HG03135 (cell line): ENCODE results near the gene EPB41L5.
"Not testable (repeated sequence)": the region's sequence is repeated elsewhere in the genome, so short reads cannot be mapped to it uniquely, and the experiment has no call there.

Experiments used
- ATAC-seq: cut with Tn5 transposase; IDR thresholded peaks from one replicate; pipeline ENCODE4 v1.9.1; 2021; ENCODE audit warnings: mild to moderate bottlenecking, moderate library complexity; ENCODE audit not compliant: unreplicated experiment

The EPB41L5 gene

DNA sequence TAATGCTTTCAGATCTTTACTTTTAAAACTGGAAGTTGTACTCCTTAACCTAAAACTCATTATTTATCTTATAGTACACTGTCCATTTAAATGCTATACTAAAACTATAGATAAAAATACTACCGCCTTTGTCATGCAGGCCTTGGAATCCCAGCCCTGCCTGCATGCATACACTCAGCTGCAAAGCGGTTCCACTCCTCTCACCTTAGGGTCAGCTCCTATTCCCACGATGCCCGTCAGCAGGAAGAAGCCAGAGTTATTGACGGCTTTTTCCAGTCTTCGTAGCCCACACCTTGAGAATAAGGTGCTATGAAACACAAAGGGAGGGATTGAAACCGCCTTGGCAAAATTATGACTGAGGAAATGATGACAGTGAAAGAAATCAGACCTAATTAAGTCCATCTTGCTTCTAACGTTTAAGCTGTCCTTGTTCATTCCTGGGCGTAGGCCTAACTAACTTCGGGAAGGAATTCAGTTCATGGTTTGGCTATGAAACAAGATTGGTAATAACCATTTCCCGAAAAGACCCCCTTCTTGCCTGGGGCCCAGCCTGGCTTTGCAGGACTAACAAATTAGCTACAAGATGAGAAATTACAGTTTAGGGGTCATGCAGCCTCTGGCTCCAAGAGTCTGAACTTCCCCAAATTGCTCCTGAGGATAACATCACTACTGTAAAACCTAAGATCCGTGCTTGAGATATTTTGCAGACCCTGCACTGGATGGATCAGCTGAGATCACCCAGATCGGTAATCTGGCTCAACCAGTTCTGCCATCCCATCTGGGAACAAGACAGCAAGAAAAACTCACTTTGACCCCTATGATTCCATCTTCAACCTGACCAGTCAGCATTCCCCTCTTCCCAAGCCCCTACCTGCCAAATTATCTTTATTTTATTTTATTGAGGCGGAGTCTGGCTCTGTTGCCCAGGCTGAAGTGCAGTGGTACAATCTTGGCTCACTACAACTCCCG is 17.1 kb downstream of the EPB41L5 start:
- ATAC-seq = no peak

GRCh38 chr2:120032297-120032696 is 19.4 kb downstream of the EPB41L5 start:
- ATAC-seq = no peak

DNA sequence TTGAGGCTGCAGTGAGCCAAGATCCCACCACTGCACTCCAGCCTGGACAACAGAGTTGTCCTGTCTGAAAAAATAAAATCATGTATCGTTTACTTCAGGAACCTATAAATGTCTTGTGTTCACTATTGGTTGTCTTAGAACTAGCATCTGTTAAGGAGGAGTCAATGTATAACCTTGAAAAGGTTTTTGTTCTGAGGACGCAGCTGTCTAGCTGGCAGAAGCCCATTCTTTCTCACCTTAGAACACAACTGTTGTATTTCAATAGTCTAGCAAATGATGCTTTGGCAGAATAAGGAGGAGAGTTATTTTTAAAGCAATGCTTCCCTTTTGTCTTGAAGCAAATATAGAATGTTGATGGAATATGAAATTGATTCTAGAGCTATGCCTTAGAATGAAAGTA is 21.1 kb downstream of the EPB41L5 start:
- no peak for ATAC-seq

- ATAC-seq = no peak
Observed at GRCh38 chr2:120034621-120035020, 21.7 kb downstream of the EPB41L5 start.

- no peak for ATAC-seq
Observed at GRCh38 chr2:120036145-120036544, 23.3 kb downstream of the EPB41L5 start.

DNA sequence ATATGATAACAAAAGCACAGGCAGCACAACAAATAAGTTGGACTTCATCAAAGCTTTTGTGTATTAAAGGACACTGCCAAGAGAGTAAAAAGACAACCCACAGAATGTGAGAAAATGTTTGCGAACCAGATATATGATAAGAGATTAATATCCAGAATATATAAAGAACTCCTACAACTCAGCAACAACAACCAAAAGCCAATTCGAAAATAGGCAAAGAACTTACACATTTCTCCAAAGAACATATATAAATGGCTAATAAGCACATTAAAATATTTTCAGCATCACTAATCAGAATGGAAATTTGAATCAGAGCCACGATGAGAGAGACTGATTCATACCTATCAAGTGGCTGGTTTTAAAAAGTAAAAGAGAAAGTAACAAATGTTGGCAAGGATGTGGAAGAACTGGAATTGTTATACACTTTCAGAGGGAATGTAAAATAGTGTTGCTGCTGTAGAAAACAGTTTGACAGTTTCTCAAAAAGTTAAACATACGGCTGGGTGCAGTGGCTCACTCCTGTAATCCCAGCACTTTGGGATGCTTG is 25.2 kb downstream of the EPB41L5 start:
- ATAC-seq = no peak

DNA sequence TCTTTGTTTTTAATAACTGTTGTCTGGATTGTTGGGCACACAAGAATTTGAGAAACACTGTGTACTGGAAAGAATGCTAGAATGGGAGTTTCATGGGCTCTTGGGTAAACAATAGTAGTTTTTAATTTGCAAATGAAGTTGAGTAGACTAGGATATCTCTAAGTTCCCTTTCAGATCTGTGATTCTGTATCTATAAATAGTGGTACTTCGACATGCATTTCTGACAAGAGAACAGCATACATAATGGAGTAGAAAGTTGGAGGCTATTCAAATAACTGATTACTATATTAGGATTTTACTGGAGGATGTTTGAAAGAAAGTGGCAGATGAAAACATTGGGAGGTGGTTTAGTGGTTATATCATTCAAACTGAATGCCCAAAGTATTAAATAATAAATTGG is 29.5 kb downstream of the EPB41L5 start:
- ATAC-seq = no peak

GRCh38 chr2:120044336-120044735 is 31.5 kb downstream of the EPB41L5 start:
- ATAC-seq = no peak

DNA sequence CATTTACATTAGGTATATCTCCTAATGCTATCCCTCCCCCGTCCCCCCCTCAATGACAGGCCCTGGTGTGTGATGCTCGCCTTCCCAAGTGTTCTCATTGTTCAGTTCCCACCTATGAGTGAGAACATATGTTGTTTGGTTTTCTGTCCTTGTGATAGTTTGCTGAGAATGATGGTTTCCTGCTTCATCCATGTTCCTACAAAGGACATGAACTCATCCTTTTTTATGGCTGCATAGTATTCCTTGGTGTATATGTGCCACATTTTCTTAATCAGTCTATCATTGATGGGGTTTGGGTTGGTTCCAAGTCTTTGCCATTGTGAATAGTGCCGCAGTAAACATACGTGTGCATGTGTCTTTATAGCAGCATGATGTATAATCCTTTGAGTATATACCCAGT is 32.9 kb downstream of the EPB41L5 start:
- not testable (repeated sequence) for ATAC-seq

DNA sequence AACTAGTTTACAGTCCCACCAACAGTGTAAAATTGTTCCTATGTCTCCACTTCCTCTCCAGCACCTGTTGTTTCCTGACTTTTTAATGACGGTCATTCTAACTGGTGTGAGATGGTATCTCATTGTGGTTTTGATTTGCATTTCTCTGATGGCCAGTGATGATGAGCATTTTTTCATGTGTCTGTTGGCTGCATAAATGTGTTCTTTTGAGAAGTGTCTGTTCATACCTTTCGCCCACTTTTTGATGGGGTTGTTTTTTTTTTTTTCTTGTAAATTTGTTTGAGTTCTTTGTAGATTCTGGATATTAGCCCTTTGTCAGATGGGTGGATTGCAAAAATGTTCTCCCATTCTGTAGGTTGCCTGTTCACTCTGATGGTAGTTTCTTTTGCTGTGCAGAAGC is 33.4 kb downstream of the EPB41L5 start:
- not testable (repeated sequence) for ATAC-seq

GRCh38 chr2:120052597-120052996 is 39.7 kb downstream of the EPB41L5 start:
- ATAC-seq = no peak

DNA sequence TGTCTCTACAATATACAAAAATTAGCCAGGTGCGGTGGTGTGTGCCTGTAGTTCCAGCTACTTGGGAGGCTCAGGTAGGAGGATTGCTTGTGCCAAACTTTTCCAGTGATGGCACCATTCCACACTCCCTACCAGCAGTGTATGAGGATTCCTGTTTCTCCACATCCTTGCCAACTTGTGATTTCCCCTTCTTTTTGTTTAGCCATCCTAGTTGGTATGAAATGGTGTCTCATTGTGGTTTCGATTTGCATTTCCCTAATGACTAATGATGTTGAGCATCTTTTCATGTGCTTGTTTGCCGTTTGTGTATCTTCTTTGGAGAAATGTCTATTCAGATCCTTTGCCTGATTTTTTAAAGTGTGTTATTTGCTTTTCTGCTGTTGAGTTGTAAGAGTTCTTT is 41.0 kb downstream of the EPB41L5 start:
- ATAC-seq = no peak

DNA sequence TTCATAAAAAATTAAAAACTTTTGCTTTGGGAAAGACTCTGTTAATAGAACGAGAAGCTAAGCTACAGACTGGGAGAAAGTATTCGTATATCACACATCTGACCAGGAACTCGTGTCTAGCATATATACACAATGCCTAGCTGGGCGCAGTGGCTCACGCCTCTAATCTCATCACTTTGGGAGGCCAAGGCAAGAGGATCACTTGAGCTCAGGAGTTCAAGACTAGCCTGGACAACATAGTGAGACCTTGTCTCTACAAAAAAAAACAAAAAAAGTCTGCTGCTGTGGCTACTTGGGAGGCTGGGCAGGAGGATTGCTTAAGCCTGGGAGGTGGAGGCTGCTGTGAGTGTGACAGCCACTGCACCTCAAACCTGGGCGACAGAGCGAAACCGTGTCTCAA is 46.6 kb downstream of the EPB41L5 start:
- no peak for ATAC-seq

DNA sequence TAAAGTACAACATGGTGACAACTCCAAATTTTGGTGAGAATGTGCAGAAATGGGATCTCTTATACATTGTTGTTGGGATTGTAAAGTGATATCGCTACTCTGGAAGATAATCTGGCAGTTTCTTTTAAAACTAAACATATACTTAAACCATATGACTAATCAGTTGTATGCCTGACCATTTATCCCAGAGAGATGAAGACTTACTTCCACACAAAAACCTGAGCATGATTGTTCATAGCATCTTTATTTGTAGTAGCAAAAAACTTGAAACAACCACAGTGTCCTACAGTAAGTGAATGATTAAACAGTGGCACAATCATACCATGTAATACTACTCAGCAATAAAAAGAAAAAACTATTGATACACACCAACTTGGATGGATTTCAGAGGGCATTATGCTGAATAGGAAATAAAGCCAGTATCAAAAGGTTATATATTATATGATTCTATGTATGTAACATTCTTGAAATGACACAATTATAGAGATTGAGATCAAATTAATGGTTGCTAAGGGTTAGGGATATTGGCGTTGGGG is 47.3 kb downstream of the EPB41L5 start:
- ATAC-seq = no peak

- ATAC-seq = no peak
Observed at GRCh38 chr2:120064664-120065063, 51.8 kb downstream of the EPB41L5 start.

DNA sequence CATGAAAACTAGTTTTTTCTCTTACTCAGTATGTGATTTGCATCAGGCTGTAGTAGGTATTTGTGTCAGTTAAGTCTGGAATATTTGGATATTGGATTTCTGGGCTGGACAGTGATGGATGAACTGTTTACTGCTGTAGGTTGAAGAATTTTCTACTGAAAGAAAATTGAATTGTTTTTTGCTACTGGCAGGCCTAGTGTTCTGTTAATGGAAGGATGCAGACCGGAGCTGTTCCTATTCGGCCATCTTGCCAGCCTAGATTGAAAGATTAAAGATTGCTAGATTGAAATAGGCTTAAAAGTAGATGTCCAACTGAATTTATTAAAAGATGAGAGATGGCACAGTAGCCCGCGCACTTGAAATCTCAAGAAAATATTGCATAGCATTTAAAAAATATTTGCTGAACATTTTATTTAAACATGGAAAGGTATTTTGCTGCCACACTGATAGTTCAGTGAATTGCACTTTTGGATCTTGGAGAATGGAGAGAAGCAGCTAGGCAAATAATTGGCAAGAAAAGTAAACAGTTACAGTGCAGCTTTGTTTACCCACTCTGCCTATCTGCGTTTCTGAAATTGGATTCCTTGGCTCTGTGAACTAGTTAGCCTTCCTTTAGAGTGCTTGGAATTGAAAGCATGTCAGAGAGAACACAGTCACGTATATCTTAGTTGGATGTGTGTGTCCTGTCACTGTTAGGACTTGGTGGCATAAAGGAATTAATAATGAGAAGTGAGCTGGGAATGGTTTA is 54.1 kb downstream of the EPB41L5 start:
- ATAC-seq = no peak

DNA sequence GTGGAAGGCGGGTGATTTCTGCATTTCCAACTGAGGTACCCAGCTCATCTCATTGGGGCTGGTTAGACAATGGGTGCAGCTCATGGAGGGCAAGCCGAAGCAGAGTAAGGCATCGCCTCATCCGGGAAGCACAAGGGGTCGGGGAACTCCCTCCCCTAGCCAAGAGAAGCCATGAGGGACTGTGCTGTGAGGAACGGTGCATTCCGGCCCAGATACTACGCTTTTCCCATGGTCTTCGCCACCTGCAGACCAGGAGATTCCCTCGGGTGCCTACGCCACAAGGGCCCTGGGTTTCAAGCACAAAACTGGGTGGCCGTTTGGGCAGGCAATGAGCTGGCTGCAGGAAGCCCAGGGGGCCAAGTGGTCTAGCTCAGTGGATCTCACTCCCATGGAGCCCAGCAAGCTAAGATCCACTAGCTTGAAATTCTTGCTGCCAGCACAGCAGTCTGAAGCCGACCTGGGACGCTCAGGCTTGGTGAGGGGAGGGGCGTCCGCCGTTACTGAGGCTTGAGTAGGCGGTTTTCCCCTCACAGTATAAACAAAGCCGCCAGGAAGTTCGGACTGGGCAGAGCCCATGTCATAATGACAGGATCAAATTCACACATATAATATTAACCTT is 55.3 kb downstream of the EPB41L5 start:
- not testable (repeated sequence) for ATAC-seq

DNA sequence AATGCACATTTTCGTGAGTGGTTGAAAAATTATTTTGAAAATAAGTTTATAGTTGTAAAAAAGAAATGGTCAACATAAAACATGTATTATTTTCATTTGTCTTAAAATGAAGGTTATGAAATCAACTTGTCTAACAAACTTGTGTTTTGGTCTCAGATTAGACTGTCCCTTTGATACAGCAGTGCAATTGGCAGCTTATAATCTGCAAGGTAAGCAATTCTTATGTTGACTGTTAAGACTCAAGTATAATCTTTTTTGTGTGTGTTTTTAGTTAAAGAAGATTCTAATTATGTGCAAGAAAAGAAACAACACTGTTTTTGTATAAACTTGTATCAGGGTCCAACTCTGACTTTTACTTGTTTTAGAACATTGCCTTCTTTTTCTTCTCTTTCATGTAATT is 62.7 kb downstream of the EPB41L5 start:
- ATAC-seq = no peak

GRCh38 chr2:120077896-120078295 is 65.0 kb downstream of the EPB41L5 start:
- no peak for ATAC-seq

DNA sequence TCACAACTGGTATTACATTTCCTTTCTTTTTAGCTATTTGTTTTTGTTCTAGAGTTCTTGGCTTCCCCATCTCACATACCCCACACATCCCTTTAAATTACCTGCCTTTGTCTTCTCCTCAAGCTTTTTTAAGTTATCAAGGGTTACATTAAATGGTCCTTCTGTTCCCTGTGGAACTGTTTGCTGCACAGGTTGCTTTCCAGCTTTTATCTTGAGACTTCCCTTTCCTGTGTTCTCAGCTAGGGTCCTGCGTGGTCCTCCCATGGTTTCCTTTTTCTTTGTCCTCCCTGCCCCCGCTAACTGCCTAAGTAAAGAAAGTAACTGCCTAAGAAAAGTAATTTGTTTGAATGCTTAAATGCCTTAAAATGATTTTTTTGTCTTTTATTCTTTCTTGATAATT is 66.8 kb downstream of the EPB41L5 start:
- ATAC-seq = no peak

DNA sequence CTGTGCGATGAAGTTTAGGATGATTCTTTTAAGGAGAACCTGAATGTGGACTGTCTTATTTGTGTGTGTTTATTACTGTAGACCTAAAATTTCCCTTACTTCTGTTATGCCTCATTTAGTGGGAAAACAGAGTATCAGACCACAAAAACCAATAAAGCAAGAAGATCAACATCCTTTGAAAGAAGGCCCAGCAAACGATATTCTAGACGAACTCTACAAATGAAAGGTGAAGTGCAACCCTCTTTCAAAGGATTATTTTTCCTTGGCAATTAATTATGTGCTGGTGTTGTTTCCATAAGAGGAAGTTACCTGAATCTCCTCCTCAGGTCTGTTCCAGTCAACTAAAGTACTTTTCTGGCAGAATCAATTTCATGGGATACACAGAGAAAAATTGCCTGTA is 78.6 kb downstream of the EPB41L5 start:
- no peak for ATAC-seq
